ENCODE results near the gene RPN1.

GRCh38 chr3:128648402-128648801 is 2.2 kb downstream of the RPN1 start:
- no peak for TF ChIP-seq POLR2A (IDR thresholded peaks at IDR 0.05)
- no peak for TF ChIP-seq CTCF (IDR thresholded peaks at IDR 0.05)
